ENCODE data around the gene PIGQ. TPM values are rescaled to one million over a fixed set of nuclear protein-coding genes. Genes with fewer than 3 reads are reported as not detected.

The PIGQ gene
- total and polyA plus RNA-seq, 12 donors: 13.7 to 43.7 (median 20.2) TPM

GRCh38 chr16:537415-538335 is 32.1 kb upstream of the PIGQ start:
- no peak for ATAC-seq
- TF ChIP-seq CTCF (IDR thresholded peaks at IDR 0.05): no peak
- H3K9me3 ChIP-seq: no peaks in the 10 kb centered on the region
- intact Hi-C loops (cut with DNase I): no loop called here
- no peak overlapping the region for H3K27ac ChIP-seq
- peaks cover 0 to 40% (median 0%) of the 10 kb centered on the region in 9 donors for H3K36me3 ChIP-seq
- WGBS, 2 donors: 96 to 97% methylated on average over 60 of the region's 60 CpGs
- no peak for DNase-seq
- no peaks in the 10 kb centered on the region for H3K27me3 ChIP-seq
- H3K4me1 ChIP-seq: peaks cover 0 to 28% (median 12%) of the 10 kb centered on the region in 9 donors
- H3K4me3 ChIP-seq: no peak overlapping the region

GRCh38 chr16:539901-540530 is 29.8 kb upstream of the PIGQ start:
- TF ChIP-seq CTCF (IDR thresholded peaks at IDR 0.05): no peak
- no peak overlapping the region for H3K4me3 ChIP-seq
- intact Hi-C loops (cut with DNase I): no loop called here
- peaks cover 0 to 40% (median 0%) of the 10 kb centered on the region in 9 donors for H3K36me3 ChIP-seq
- 90 to 91% methylated on average over 34 of the region's 34 CpGs for WGBS, 2 donors
- ATAC-seq (no peak), DNase-seq (no peak)
- no peaks in the 10 kb centered on the region for H3K27me3 ChIP-seq
- H3K27ac ChIP-seq: no peak overlapping the region
- no peaks in the 10 kb centered on the region for H3K9me3 ChIP-seq
- H3K4me1 ChIP-seq: peaks cover 0 to 6% (median 0%) of the 10 kb centered on the region in 9 donors

- ATAC-seq (no peak), DNase-seq (no peak)
- H3K9me3 ChIP-seq: no peaks in the 10 kb centered on the region
- no peak for TF ChIP-seq CTCF (IDR thresholded peaks at IDR 0.05)
- peaks cover 0 to 40% (median 0%) of the 10 kb centered on the region in 9 donors for H3K36me3 ChIP-seq
- H3K4me3 ChIP-seq: no peak overlapping the region
- WGBS, 2 donors: 87 to 90% methylated on average over 29 of the region's 29 CpGs
- H3K27ac ChIP-seq: no peak overlapping the region
- no peaks in the 10 kb centered on the region for H3K4me1 ChIP-seq
- no peaks in the 10 kb centered on the region for H3K27me3 ChIP-seq
- intact Hi-C loops (cut with DNase I): no loop called here
Observed at GRCh38 chr16:540645-541340, 29.0 kb upstream of the PIGQ start.
